Activated CD4-positive, alpha-beta T cell treated with anti-CD3 and anti-CD28 coated beads for 48 hours (primary cell): Measurements from ENCODE around the gene RPS24.
"Not testable (repeated sequence)": the region's sequence is repeated elsewhere in the genome, so short reads cannot be mapped to it uniquely, and the experiment has no call there.

Experiments
- DNase-seq: peaks from one replicate; pipeline ENCODE4 v3.0.0-alpha.2; 2020

The RPS24 gene

DNA sequence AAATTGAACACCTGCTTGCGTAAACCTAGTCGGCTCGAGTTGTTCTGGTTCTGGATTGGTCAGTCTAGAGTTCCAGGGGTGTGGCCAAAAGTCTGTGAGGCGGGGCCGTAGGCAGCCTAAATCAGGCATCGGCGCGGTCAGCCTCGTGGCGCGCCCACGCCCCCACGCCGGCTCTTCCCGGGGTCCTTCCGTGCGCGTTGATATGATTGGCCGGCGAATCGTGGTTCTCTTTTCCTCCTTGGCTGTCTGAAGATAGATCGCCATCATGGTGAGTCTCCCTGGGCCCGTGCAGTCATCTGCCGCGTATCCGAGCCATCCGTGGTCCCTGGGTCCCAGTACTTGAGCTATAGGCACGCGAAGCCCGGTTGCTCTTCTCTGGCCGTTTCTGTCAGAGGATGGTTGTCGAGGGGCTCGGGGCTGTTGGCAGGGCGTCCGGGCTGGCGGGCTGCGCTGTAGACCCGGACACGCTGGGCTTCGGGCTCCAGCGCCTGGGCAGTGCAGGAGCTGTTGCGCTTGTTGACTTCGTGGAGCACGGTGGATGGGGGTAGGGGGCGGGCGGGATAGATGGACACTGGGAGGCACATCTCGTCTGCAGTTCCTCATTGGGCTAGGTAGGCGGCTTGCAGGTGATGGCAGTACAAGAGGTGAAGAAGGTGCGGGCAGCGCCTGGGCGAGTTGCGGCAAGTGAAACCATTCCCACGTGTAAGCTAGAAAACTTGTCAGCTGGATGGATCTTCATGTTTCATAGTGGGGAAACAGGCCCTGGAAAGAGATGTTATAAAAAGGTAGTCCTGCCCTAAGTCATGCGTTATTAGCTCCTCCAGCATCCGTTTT is at the start of gene RPS24:
Gene RPS24, plus strand, starts transcription at position 227 of the 834 bp plus-strand sequence. Its CDS starts 39 bp downstream, at position 266.
- DNase-seq: peak; percentile 96

DNA sequence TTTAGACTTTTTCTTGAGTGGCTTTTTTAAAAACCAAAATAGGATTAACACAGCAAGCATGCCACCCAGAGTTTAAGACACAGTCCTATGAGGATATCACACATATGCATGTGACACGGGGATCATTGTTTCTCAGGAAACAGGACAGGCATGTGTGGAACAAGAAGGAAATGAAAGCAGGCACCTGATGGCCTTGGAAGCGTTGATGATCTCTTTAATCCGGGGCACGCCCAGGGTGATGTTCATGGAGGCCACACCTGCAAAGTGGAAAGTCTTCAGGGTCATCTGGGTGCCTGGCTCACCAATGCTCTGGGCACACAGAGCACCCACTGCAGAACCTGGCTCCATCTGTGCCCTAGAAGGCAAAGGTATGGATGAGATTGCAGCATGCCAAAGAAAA is 48.7 kb upstream of the RPS24 start:
- no peak for DNase-seq

DNA sequence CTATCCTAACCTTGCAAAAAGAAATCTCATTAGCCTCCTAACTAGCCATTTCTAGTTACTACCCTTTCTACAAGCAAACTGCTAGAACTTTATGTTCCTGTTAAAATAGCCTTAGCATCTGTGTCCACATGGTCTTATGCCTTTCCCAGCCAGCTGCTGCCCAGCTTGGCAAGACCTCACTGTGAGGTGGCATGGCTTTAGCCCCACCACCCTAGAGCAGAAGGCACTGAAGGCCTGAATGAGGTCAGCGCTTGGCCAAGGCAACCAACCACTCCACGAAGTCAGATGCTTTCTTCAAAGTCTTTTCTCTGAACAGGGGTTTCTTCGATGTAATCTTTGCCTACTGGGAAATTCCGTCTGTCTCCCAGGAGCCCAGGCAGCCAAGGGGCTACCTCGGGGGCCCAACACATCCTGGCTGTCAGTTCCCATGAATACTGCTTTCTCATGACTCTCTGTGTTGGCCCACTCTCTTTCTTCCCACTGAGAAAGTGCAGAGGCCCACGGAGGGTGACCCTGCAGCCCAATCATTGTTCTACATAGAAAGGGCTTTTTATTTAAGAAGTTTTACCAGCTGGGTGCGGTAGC is 45.9 kb upstream of the RPS24 start:
- DNase-seq: no peak

DNA sequence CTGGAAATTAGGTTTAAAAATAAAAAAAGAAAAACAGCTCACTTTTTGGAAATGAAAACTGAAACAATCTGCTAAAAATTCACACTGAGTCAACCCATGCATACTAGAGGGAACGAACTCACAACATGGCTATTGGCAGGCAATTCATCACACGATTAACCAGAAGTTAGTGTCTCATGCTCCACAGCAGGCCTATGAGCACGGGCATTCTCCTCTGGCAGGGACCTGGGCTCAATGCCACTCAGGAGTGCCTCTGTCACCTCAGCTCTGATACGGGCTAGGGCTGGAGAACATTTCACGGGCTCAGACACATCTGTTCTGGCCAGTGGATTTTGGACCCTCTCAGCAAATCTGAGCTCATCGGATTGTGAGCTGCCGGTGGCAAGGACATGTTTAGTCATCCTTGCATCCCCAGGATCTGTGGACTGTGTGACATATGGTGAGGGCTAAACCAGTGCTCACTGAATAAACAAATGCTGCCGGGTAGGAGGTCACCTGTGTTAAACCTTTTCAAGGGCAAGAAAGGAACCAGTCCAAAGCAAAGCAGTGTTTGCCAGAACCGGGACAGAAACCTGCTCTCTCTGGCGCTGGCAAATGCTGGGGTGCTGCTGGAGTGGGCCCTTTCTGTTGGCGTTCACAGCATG is 44.5 kb upstream of the RPS24 start:
- peak; percentile 19 for DNase-seq

DNA sequence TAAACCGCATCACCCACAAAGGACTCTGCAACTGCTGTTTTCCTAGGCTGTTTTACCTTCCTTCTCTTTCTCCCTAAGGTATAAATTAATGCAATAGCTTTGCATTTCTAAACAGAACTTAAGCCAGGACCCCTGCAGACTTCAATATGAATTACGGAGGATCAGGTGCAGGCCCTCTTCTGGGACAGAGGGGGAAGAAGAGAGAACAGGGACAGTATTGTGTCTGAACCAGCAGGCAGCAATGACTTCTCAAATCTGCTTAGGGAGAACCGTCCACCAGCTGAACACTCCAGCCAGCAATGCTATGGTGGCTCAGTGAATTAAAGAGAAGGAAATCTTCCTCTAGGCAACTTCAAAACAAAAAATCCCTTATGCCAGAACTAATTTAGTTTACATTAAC is 40.0 kb upstream of the RPS24 start:
- no peak for DNase-seq

DNA sequence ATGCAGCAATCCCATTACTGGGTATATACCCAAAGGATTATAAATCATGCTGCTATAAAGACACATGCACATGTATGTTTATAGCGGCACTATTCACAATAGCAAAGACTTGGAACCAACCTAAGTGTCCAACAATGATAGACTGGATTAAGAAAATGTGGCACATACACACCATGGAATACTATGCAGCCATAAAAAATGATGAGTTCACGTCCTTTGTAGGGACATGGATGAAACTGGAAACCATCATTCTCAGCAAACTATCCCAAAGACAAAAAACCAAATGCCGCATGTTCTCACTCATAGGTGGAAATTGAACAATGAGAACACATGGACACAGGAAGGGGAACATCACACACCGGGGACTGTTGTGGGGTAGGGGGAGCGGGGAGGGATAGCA is 34.9 kb upstream of the RPS24 start:
- not testable (repeated sequence) for DNase-seq

DNA sequence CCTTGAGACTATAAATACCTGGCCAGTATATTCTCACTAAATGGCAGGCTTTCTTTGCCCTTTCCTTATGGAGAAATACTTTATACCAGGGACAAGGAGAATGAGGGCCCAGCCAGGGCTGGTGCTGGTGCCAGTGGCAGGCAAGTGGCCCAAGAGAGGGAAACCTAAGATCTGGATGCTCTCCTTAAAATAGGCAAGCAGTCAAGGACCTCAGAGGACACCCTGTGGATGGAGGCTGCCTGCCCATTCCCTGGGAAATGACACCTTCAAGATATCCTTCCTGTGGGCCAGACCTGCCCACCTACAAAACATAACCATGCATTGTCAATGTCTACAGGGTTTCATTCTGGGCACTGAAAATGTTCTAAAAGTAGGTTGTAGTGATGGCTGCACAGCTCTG is 33.5 kb upstream of the RPS24 start:
- no peak for DNase-seq

DNA sequence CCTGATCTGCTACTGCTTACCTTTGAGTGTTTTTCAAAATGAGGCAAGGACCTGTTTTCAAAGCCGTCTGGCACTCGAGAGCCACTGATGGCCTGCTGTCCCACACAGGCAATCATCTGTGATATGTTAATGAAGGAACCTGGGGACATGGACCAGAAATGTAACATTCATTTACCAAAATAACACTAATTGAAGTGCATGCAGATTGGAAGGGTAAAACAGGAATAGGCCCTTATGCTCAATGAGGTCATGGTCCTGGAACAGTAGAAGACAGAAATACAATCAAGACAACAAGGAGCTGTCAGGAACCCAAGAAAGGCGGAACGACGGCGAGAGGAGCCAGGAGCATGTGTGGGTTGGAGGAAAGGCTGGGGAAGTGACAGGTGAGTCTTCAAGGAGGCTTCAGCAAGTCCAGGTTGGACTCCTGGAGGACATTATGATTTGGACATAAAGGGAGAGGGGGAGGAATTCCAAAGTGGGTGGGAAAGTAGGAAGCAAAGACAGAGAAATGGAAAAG is 32.6 kb upstream of the RPS24 start:
- no peak for DNase-seq

DNA sequence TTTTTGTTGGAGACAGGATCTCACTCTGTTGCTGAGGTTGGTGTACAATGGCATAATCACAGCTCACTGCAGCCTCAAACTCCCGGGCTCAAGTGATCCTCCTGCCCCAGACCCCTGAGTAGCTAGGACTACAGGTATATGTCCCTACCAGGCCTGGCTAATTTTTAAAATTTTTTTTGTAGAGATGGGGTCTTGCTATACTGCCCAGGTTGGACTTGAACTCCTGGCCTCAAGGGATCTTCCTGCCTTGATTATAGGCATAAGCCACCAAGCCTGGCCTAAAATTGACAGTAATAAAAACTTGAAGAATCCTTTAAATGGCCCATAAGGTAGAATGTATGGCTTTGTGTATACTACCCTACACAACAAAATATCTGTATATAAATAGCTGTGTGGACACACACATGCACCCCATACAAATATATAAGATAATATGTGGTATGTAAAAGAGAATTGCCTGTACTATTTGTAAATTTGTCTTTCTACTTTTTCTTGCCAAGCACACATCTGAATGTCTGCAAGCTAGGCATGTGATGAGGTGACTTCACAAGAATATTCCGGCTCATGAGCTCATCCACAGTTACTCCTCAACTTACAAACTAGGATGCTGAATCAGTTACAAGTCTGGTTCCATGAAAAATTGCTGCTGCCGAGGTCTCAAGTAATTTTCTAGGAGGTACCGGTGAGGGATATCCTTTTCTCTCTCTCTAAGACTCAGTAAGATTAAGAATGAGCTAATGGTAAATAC is 30.9 kb upstream of the RPS24 start:
- DNase-seq: no peak

DNA sequence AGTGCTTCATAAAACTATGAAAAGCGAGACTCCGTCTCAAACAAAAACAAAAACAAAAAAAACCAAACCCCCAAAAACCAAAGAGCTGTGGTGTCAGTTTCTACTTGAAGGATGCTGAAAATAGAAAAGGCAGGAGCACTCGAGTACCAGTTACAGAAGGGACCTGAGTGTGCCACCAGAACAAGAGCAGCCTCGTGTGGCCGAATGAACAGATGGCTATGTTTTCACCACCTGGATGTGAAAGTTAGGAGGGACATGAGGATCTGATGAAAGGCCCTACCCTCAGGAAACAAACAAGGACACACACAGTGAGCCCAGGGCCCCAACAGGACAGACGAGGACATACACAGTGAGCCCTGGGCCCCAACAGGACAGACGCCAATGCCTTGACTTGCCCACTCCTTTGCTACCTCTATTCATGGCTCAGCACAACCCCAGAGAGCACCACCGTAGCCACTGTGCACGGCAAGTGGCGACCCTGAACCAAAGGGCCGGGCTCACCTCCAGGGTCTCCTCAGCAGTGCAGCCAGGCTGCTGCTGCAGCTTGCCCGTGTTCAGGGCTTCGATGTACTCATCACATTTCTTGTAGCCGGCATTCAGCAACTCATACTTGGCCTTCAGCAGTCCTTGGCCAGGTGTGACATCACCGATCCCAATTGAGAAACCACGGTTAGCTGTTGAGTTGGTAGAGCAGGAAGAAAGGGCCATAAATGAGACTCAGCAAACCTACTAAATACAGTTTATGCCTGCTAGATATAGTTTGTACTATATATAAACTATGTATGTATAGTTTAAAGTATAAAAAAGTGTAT is 29.2 kb upstream of the RPS24 start:
- DNase-seq: no peak

DNA sequence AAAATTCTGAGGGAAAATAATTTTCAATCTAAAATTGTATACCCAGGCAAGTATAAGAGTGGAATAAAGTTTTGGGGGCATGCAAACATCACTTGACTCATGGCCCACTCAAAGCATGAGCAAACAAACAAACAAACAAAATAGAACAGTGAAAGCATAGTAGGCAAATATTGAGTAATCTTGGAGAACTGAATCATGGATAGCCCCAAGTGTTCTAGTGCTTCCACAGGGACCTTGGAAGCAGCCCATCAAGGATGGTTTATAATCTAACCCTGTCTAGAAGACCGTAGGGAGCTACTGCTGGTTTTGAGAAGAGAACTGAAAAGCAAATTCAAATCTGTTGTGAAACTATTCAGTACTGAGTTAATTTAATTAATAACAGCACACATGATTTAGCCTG is 26.5 kb upstream of the RPS24 start:
- DNase-seq: no peak

DNA sequence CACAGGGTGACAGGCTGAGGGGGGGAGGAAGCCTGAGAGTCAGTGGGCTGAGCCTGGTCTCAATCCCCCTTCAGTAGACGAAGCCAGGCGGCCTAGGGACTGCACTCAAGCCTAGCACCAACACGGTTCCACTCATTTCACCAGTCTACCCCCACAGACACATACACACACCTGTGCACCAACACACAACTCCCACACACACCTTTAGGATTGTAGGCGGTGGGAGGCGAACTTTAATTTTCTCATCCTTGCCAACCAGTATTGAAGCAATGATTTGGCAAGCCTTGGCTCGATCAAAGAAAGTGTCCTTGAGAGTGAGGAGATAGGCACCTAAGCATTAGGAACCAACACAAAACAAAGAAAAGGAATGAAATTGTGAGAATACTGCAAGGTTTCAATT is 24.0 kb upstream of the RPS24 start:
- no peak for DNase-seq

DNA sequence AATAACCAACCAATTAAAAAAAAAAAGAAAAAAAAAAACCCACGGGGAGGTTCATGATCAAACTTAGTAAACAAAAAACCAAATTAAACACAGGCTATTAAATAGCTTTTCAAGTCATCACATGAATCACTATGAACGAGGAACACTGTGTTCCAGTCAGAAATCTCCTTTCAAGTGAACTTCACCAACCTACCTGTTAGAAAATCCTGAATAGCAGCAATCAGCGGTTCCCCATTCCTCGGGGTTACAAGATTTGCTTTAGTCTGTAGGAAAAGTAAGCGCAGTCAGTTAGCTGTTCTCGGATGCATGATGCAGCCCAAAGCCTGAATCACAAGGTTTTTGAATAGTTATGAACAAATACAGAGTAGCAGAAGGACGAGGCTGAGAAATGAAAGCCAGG is 23.4 kb upstream of the RPS24 start:
- no peak for DNase-seq

DNA sequence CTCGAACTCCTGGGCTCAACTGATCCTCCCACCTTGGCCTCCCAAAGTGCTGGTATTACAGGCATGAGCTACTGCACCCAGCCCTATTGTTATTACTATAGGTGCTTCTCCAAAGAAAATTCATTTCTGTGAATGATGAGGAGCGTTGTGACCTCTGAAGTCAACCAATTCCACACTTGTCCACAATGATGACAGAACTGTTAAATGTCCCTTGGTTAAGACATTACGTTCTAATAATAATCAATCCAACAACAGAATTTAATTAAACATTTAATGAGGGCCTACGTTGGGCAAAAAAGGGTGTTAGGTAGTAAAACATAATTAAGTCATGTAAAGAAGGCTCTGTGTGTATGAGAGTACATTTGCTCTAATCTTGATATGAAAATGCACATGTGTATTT is 22.6 kb upstream of the RPS24 start:
- no peak for DNase-seq

DNA sequence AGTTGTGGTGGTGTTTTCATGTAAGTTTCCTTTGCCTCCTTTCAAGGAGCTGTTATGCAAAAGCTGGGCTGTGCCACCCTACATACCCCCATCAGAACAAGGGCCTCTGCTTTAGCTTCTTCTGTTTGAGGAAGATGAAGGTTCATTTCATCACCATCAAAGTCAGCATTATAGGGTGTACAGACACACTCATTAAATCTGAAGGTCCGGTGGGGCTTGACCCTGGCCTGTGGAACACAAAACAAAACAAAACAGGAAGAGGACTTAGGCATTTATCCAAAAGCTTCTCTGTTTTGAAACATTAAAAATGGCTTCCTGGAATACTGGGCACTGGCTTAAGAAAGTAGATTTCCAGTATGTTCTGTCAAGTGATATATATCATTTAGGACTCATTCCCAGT is 20.1 kb upstream of the RPS24 start:
- no peak for DNase-seq

DNA sequence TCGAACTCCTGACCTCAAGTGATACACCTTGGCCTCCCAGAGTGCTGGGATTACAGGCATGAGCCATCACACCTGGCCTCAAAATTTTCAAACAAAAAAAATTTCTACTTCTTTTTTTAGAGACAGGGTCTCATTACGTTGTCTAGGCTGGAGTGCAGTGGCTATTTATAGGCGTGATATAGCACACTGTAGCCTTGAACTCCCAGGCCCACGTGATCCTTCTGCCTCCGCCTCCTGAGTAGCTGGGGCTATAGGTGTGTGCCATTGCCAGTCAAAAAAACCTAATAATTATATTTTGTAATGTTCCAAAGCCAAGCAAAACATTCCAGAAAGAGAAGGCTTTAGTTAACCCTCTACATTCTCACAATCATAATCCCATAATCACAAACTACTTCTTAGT is 18.1 kb upstream of the RPS24 start:
- no peak for DNase-seq

DNA sequence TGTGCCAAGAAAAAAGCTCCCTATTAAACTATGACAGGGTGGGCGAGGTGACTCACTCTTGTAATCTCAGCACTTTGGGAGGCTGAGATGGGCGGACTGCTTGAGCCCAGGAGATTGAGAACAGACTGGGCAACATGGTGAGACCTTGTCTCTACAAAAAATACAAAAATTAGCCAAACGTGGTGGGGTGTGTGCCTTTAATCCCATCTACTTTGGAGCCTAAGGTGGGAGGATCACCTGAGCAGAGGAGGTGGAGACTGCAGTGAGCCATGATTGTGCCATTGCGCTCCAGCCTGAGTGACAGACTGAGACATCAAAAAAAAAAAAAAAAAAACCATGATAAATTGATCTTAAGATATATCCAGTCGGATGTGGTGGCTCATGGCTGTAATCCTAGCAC is 15.8 kb upstream of the RPS24 start:
- DNase-seq: no peak

DNA sequence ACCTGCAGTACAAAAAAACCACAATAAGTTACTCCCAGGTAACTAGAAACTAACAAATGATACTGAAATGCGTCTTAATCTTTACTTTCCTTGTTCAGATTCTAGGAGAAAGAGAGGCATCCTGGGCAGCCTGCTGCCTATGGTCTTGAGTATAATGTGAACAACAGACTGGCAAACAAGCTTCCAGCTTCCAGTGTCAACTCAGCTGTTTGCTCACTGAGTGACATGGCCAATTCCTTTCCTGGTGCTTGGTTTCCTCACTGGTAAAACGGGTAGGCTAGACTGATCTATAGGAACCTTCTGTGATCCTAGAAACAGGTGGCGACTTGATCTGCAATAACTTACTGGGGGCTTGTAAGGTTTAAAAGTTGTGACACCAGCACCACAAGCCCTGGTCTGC is 14.4 kb upstream of the RPS24 start:
- DNase-seq: no peak

DNA sequence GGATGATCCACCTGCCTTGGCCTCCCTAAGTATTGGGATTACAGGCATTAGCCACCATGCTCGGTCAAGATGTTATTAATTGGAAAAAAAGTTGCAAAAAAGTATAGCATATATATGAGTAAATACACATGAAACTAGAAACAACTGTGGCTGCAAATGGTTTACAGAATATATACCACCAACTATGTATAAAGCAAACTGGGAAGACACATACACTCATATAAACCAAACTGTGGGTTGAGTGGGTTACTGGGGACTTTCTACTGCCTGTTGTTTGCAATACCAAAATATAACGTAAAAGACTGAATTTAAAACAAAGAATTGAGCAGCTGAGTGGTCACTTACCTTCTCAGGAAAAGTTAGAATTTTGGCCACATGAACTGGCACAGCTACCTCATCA is 12.5 kb upstream of the RPS24 start:
- no peak for DNase-seq

DNA sequence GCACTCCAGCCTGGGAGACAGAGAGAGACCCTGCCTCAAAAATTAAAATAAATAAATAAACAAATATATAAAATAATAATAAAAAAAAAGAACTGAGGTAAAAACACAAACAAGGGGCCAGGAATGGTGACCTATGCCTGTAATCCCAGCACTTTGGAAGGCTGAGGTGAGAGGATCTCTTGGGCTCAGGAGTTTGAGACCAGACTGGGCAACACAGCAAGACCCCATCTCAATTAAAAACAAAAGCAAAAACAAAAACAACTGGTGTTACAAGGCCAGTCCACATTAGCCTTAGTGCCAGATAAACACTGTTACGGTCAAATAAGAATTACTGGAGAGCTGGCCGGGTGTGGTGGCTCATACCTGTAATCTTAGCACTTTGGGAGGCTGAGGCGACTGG is 9.9 kb upstream of the RPS24 start:
- no peak for DNase-seq

DNA sequence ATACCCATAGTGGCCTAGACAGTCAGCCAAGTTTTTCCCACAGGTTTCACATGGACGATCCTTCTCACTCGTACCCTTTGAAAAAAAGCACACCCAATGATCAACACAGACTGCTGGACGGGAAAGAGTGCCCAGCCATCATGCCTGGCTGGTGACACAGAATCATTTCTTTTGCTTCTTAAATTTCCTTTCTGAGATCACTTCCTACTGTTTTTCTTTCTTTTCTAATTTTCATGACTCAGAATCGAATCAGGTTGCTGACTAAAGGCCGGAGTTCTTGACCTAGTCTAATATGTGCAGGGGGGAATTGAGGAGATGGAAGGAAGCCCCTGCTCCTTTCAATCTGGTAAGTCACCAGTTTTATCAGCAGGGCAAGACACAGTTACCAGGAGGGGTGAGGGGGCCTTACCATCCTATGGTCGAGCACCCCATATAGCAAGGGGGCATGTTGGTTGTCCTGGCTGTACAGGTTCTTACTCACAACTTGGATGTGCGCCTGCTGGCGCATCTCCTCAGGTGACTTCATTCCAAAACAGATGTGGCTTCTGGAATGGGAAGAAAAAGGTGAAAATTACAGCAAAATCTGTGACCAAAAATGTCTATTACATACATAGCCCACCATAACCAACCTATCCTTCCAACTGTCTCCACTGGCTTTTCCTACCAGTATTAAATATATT is 7.8 kb upstream of the RPS24 start:
- DNase-seq: no peak
